ENCODE data around the gene SLC6A6. TPM values are rescaled to one million over a fixed set of nuclear protein-coding genes. Genes with fewer than 3 reads are reported as not detected.
A peak's percentile ranks its signal among the peaks of the same experiment; 100 is the strongest.

SLC6A6 gene
- total and polyA plus RNA-seq, 8 donors = 2.1 to 11.6 (median 3.4) TPM

GRCh38 chr3:14520149-14520548, 117.7 kb downstream of the SLC6A6 start:
- H3K36me3 ChIP-seq = no peaks in the 10 kb centered on the region
- no peaks in the 10 kb centered on the region for H3K4me1 ChIP-seq
- no peaks in the 10 kb centered on the region for H3K9me3 ChIP-seq
- no peak overlapping the region for H3K27ac ChIP-seq
- DNase-seq = peak in 1 of 6 donors; percentile 44
- no peak for TF ChIP-seq CTCF (IDR thresholded peaks at IDR 0.05)
- FAIRE-seq = no peak
- no peaks in the 10 kb centered on the region for H3K27me3 ChIP-seq
- H3K4me3 ChIP-seq = no peak overlapping the region
- ATAC-seq = no peak
- WGBS, 2 donors = 86 to 87% methylated on average over 15 of the region's 15 CpGs
- intact Hi-C loops (cut with DNase I) = no loop called here

- DNase-seq (peak in 1 of 6 donors; percentile 6), FAIRE-seq (no peak), ATAC-seq (no peak)
- Histone ChIP-seq H3K4me1 (no peaks in the 10 kb centered on the region), H3K4me3 (no peak overlapping the region), H3K9me3 (no peaks in the 10 kb centered on the region), H3K36me3 (no peaks in the 10 kb centered on the region), H3K27ac (no peak overlapping the region), H3K27me3 (no peaks in the 10 kb centered on the region)
- 89 to 94% methylated on average over 8 of the region's 8 CpGs for WGBS, 2 donors
- intact Hi-C loops (cut with DNase I) = no loop called here
- TF ChIP-seq CTCF (IDR thresholded peaks at IDR 0.05) = no peak
Observed at GRCh38 chr3:14520967-14521366, 118.6 kb downstream of the SLC6A6 start.

GRCh38 chr3:14521611-14522010, 119.2 kb downstream of the SLC6A6 start:
- H3K9me3 ChIP-seq = no peaks in the 10 kb centered on the region
- H3K27ac ChIP-seq = no peak overlapping the region
- H3K27me3 ChIP-seq = no peaks in the 10 kb centered on the region
- intact Hi-C loops (cut with DNase I) = no loop called here
- TF ChIP-seq CTCF (IDR thresholded peaks at IDR 0.05) = no peak
- peak in 1 of 6 donors; percentile 23 for DNase-seq
- H3K36me3 ChIP-seq = no peaks in the 10 kb centered on the region
- no peak for ATAC-seq
- 87 to 88% methylated on average over 12 of the region's 12 CpGs for WGBS, 2 donors
- no peaks in the 10 kb centered on the region for H3K4me1 ChIP-seq
- FAIRE-seq = no peak
- H3K4me3 ChIP-seq = no peak overlapping the region

GRCh38 chr3:14522129-14522691, 119.8 kb downstream of the SLC6A6 start:
- 76 to 80% methylated on average over 16 of the region's 16 CpGs for whole genome bisulfite sequencing, 2 donors
- intact Hi-C loops (cut with DNase I) = no loop called here
- Histone ChIP-seq H3K4me3 (no peak overlapping the region), H3K9me3 (no peaks in the 10 kb centered on the region), H3K27ac (no peak overlapping the region), H3K36me3 (no peaks in the 10 kb centered on the region), H3K27me3 (no peaks in the 10 kb centered on the region), H3K4me1 (no peaks in the 10 kb centered on the region)
- DNase-seq (peak in 1 of 6 donors; percentile 48), ATAC-seq (no peak), FAIRE-seq (no peak)
- no peak for TF ChIP-seq CTCF (IDR thresholded peaks at IDR 0.05)

GRCh38 chr3:14522768-14523167, 120.4 kb downstream of the SLC6A6 start:
- Histone ChIP-seq H3K4me1 (no peaks in the 10 kb centered on the region), H3K36me3 (no peaks in the 10 kb centered on the region), H3K27ac (no peak overlapping the region), H3K9me3 (no peaks in the 10 kb centered on the region), H3K27me3 (no peaks in the 10 kb centered on the region), H3K4me3 (no peak overlapping the region)
- ATAC-seq (no peak), DNase-seq (peak in 2 of 6 donors; percentile 23 to 47), FAIRE-seq (no peak)
- intact Hi-C loops (cut with DNase I) = no loop called here
- WGBS, 2 donors = 87 to 94% methylated on average over 12 of the region's 12 CpGs
- no peak for TF ChIP-seq CTCF (IDR thresholded peaks at IDR 0.05)

All from pancreas (tissue), 10 donors.